Measurements from ENCODE around the gene IKBKE.

IKBKE gene

DNA sequence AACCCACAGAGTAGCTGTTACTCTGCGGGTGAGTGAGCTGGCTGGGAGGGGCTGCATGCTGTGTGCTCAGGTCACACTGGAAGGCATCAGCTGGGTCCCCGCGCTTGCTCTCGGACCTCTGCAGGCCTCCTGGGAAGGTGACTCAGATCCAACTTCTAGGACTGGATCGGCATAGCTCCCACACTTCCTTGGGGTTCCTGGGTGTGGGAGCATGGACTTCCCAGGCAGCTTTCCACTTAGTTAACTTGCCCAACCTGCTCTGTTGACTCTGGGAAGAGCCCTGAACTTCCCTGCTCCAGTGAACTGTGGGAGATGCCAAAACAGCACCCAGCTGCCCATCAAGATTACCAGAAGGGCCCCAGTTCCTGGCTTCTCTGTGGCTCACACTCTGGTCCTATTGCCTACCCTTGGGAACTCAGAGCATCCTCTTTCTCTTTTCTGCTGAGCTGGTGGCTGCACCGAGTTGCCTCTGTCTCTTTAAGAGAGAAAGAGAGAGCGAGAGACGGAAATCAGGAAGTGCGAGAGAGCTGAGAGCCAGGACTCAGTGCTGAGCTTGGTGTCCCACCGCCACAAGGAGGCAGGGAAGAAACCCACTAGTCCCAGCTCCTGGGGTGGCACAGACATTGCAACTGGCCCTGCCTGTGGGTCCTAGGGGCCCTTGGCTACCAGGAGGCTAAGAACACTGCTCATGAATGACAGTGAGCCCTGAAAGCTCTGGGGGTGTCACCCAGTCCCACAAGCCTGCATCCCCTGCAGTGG lies at the start of gene IKBKE:
IKBKE (plus strand) TSS at position 544 of the 759 bp plus-strand sequence. CDS start 2,752 bp downstream, outside the sequence.
- Histone ChIP-seq H3K9ac (ENCODE audit: low read depth, low read length) (peak within 1 kb of the TSS; percentile 69), H3K4me1 (ENCODE audit: insufficient read depth, low read length) (peaks cover 27% of the 10 kb centered on the region)

DNA sequence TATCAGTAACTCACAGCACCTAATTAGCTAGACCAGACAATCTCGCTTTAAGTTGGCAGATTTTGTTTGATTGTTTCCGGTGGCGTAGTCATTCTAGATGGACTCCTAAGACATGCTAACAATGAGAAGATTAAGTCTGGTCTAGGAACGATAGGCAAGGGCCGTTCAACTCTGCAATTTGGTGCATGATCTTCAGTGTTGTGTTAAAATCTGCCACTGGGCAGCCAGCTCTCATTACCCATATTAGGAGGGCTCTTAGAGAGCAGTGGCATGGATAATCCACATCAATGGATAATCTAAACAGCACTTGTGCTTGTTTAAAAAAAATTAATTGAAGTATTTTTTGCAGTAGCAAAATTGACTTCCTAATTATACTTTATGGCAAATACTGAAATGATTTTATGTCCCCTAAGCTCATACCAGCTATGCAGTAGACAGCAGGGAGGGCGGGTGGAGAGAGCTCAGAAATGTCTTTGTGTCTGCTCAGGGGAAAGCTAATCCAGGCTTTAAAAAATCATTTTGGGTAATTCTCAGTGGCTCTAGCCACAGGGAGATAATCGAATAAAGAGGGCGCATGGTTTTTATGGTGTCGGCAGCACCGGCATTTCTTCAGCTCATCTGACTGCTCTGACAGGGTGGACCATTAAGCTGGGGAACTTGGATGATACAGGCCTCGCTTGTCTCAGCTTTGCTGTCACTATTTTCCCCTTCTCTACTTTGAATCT lies 48.5 kb upstream of the IKBKE start:
- Histone ChIP-seq H3K4me1 (ENCODE audit: insufficient read depth, low read length) (peaks cover 3% of the 10 kb centered on the region; the same call in 1 of the 2 replicates), H3K36me3 (ENCODE audit: insufficient read depth, low read length) (peaks cover 8% of the 10 kb centered on the region), H3K9me3 (ENCODE audit: control insufficient read depth, insufficient read depth, low read length) (no peaks in the 10 kb centered on the region), H3K9ac (ENCODE audit: low read depth, low read length) (no peak overlapping the region)

More for the DNA sequence above, at the start of gene IKBKE:
- no peaks in the 10 kb centered on the region for H3K9me3 ChIP-seq (ENCODE audit: control insufficient read depth, insufficient read depth, low read length)
- H3K36me3 ChIP-seq (ENCODE audit: insufficient read depth, low read length): no peaks in the 10 kb centered on the region

- Histone ChIP-seq H3K9ac (ENCODE audit: low read depth, low read length) (no peak overlapping the region), H3K9me3 (ENCODE audit: control insufficient read depth, insufficient read depth, low read length) (no peaks in the 10 kb centered on the region), H3K4me1 (ENCODE audit: insufficient read depth, low read length) (peaks cover 3% of the 10 kb centered on the region; the same call in 1 of the 2 replicates), H3K36me3 (ENCODE audit: insufficient read depth, low read length) (peaks cover 8% of the 10 kb centered on the region)
Measured at GRCh38 chr1:206422525-206422924, 47.8 kb upstream of the IKBKE start.

DNA sequence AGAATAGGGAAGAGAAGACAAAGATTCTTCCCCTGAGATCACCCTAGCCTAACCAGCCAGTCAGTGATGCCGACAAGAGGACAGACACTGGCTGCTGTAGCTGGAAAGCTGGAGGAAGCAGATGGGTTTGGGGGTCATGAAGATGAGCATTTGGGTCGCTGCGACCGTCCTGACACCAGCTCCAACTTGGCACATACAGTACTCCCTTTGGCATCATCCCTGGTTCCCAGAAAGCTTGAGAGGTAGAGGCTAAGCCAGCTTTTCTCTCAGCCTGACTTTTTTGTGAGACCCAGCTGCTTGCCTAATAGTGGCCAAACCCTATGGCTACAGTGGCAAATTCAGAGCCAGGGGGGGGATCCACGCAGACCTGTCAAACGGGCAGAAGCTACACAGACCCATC lies 43.0 kb upstream of the IKBKE start:
- Histone ChIP-seq H3K9me3 (ENCODE audit: control insufficient read depth, insufficient read depth, low read length) (no peaks in the 10 kb centered on the region), H3K4me1 (ENCODE audit: insufficient read depth, low read length) (no peaks in the 10 kb centered on the region), H3K36me3 (ENCODE audit: insufficient read depth, low read length) (peaks cover 12% of the 10 kb centered on the region), H3K9ac (ENCODE audit: low read depth, low read length) (no peak overlapping the region)

DNA sequence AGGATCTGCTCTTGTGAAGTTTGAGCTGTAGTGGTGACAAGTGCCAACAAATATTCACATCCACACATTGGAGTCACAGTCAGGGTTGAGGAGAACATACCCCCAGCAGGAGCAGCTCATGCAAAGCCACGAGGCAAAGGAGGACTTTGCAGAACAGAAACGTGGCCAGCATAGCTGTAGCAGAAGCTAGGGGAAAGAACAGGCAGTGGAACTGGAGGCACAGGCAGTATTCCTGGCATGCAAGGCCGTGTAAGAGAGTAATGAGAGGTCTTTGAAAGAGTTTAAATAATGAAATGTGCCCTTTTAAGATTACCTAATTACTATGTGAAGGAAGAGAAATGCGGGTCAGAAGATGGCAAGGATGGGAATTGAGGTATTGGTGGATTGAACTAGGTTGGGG lies 40.9 kb upstream of the IKBKE start:
- no peak overlapping the region for H3K9ac ChIP-seq (ENCODE audit: low read depth, low read length)
- H3K9me3 ChIP-seq (ENCODE audit: control insufficient read depth, insufficient read depth, low read length): no peaks in the 10 kb centered on the region
- H3K4me1 ChIP-seq (ENCODE audit: insufficient read depth, low read length): no peaks in the 10 kb centered on the region
- peaks cover 4% of the 10 kb centered on the region for H3K36me3 ChIP-seq (ENCODE audit: insufficient read depth, low read length)

GRCh38 chr1:206430031-206430983 lies 40.0 kb upstream of the IKBKE start:
- Histone ChIP-seq H3K9me3 (ENCODE audit: control insufficient read depth, insufficient read depth, low read length) (no peaks in the 10 kb centered on the region), H3K9ac (ENCODE audit: low read depth, low read length) (no peak overlapping the region), H3K36me3 (ENCODE audit: insufficient read depth, low read length) (peaks cover 4% of the 10 kb centered on the region), H3K4me1 (ENCODE audit: insufficient read depth, low read length) (no peaks in the 10 kb centered on the region)

- Histone ChIP-seq H3K9me3 (ENCODE audit: control insufficient read depth, insufficient read depth, low read length) (no peaks in the 10 kb centered on the region), H3K36me3 (ENCODE audit: insufficient read depth, low read length) (peaks cover 3% of the 10 kb centered on the region; the same call in 1 of the 2 replicates), H3K4me1 (ENCODE audit: insufficient read depth, low read length) (no peaks in the 10 kb centered on the region), H3K9ac (ENCODE audit: low read depth, low read length) (no peak overlapping the region)
Measured at GRCh38 chr1:206435445-206435844, 34.8 kb upstream of the IKBKE start.

DNA sequence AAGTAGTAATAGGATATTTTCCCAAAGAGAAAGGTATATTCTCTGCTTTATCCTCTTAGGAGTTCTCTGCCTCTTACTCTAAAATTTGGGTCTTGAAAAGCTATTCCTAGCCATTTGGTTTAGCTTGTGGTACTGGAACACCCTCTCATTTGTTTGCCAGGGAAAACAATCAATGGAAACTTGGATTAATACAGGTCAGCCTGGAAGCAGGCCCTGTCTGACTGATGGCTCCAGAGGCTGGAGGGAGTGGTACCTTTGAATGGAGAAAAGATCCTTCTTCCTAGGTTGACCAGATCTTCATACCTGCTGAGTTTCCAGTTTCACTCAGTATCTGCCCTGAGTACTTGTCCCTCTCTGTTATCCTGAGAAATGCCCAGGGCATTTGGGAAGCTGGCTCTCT lies 31.7 kb upstream of the IKBKE start:
- H3K9me3 ChIP-seq (ENCODE audit: control insufficient read depth, insufficient read depth, low read length): no peaks in the 10 kb centered on the region
- no peaks in the 10 kb centered on the region for H3K4me1 ChIP-seq (ENCODE audit: insufficient read depth, low read length)
- no peaks in the 10 kb centered on the region for H3K36me3 ChIP-seq (ENCODE audit: insufficient read depth, low read length)
- no peak overlapping the region for H3K9ac ChIP-seq (ENCODE audit: low read depth, low read length)

GRCh38 chr1:206439205-206439604 lies 31.1 kb upstream of the IKBKE start:
- Histone ChIP-seq H3K9ac (ENCODE audit: low read depth, low read length) (no peak overlapping the region), H3K9me3 (ENCODE audit: control insufficient read depth, insufficient read depth, low read length) (no peaks in the 10 kb centered on the region), H3K4me1 (ENCODE audit: insufficient read depth, low read length) (no peaks in the 10 kb centered on the region), H3K36me3 (ENCODE audit: insufficient read depth, low read length) (no peaks in the 10 kb centered on the region)

DNA sequence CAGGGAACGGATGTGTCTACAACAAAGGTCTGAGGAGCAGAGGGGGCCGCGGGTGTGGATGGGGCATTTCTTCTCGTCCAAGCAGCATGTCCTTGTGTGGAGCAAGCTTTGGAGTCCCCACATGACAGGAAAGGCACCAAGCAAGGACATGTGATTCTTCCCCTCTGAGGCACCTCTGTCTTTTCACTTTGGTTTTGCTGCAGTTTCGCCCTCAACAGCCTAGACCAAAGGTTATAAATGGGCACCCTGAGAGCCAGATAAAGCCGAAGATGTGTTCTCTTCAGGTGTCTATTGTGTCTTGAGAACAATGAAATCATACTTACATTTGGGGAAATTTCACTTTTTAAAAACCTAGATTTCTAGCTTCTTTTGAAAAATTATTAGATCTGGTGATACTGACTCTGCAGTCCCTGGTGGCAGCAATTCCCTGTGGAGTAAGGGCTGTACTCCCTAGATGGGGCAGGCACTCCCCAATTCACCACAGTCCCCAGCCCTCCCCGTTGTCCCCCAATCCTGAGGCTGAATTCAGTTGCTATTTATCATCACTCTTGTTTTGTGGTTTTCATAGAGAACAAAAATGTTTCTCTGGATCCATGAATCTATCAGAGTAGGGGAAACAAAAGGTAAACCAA lies 28.8 kb upstream of the IKBKE start:
- Histone ChIP-seq H3K9me3 (ENCODE audit: control insufficient read depth, insufficient read depth, low read length) (no peaks in the 10 kb centered on the region), H3K4me1 (ENCODE audit: insufficient read depth, low read length) (no peaks in the 10 kb centered on the region), H3K9ac (ENCODE audit: low read depth, low read length) (no peak overlapping the region), H3K36me3 (ENCODE audit: insufficient read depth, low read length) (no peaks in the 10 kb centered on the region)

GRCh38 chr1:206442101-206442500 lies 28.2 kb upstream of the IKBKE start:
- Histone ChIP-seq H3K9ac (ENCODE audit: low read depth, low read length) (no peak overlapping the region), H3K36me3 (ENCODE audit: insufficient read depth, low read length) (no peaks in the 10 kb centered on the region), H3K4me1 (ENCODE audit: insufficient read depth, low read length) (no peaks in the 10 kb centered on the region), H3K9me3 (ENCODE audit: control insufficient read depth, insufficient read depth, low read length) (no peaks in the 10 kb centered on the region)

DNA sequence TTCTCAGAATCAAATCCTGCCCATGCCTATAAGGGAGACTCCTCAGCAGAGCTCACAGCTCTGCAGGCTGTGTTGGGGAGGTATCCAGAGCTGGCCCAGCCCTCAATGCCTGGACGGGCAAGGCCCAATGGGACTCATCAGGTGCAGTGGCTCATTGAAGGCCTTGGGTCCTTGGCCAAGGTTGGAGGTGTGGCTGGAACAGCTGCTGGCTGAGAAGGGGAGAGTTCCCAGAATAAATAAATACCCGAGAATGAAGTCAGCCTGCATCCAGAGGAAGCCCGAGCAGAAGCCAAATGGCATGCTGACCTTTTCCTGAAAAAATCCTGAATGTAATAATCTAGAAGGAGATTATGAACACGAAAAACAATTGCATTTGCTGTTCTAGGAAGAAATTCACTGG lies 25.2 kb upstream of the IKBKE start:
- H3K4me1 ChIP-seq (ENCODE audit: insufficient read depth, low read length): 0 out of 2 replicates have a peak, but pooled peaks cover 5% of the 10 kb centered on the region
- H3K9me3 ChIP-seq (ENCODE audit: control insufficient read depth, insufficient read depth, low read length): no peaks in the 10 kb centered on the region
- no peak overlapping the region for H3K9ac ChIP-seq (ENCODE audit: low read depth, low read length)
- peaks cover 5% of the 10 kb centered on the region for H3K36me3 ChIP-seq (ENCODE audit: insufficient read depth, low read length)

- Histone ChIP-seq H3K4me1 (ENCODE audit: insufficient read depth, low read length) (0 out of 2 replicates have a peak, but pooled peaks cover 5% of the 10 kb centered on the region), H3K9me3 (ENCODE audit: control insufficient read depth, insufficient read depth, low read length) (no peaks in the 10 kb centered on the region), H3K9ac (ENCODE audit: low read depth, low read length) (no peak overlapping the region), H3K36me3 (ENCODE audit: insufficient read depth, low read length) (peaks cover 6% of the 10 kb centered on the region)
Measured at GRCh38 chr1:206445911-206446356, 24.3 kb upstream of the IKBKE start.
